Suprapubic skin (tissue), 4 donors: ENCODE data around the gene DDB1.

Source experiments
- POLR2A ChIP-seq, 2 donors: fragments of 450-650 bp; IDR thresholded peaks; one replicate each; pipeline ENCODE4 v1.6.1; 2017; ENCODE audit warnings: antibody characterized with exemption in 2 of 2, mild to moderate bottlenecking in 2 of 2, moderate library complexity in 2 of 2
- POLR2AphosphoS5 ChIP-seq, 3 donors: sonication (generic); formaldehyde crosslinking; IDR thresholded peaks; one replicate each; pipeline ENCODE4 v1.6.1; 2017; ENCODE audit warnings: antibody characterized with exemption in 3 of 3
- TF ChIP-seq, protein P1 (sequence below), 2 donors: fragments of 200-600 bp in 1 of 2; fragments of 450-650 bp in 1 of 2; sonication (generic) in 1 of 2; IDR thresholded peaks; one replicate each; pipeline ENCODE4 v1.5.1; 2016 to 2019; ENCODE audit warnings: antibody characterized with exemption in 2 of 2, mild to moderate bottlenecking in 1 of 2, moderate library complexity in 1 of 2

- TF ChIP-seq, protein P1, sequence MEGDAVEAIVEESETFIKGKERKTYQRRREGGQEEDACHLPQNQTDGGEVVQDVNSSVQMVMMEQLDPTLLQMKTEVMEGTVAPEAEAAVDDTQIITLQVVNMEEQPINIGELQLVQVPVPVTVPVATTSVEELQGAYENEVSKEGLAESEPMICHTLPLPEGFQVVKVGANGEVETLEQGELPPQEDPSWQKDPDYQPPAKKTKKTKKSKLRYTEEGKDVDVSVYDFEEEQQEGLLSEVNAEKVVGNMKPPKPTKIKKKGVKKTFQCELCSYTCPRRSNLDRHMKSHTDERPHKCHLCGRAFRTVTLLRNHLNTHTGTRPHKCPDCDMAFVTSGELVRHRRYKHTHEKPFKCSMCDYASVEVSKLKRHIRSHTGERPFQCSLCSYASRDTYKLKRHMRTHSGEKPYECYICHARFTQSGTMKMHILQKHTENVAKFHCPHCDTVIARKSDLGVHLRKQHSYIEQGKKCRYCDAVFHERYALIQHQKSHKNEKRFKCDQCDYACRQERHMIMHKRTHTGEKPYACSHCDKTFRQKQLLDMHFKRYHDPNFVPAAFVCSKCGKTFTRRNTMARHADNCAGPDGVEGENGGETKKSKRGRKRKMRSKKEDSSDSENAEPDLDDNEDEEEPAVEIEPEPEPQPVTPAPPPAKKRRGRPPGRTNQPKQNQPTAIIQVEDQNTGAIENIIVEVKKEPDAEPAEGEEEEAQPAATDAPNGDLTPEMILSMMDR (IDR thresholded peaks at IDR 0.05): no peak
- TF ChIP-seq POLR2A (IDR thresholded peaks at IDR 0.05) (no peak), POLR2AphosphoS5 (IDR thresholded peaks at IDR 0.05) (no peak)
These were observed 66.3 kb downstream of the DDB1 start for GRCh38 chr11:61266602-61267001.
